ENCODE results near the gene PARVA.

Gene PARVA

GRCh38 chr11:12474871-12475270 is 97.5 kb downstream of the PARVA start:
- DNase-seq (ENCODE audit: insufficient read length, low spot score) (no peak), FAIRE-seq (no peak)
- no peak for TF ChIP-seq POLR2A (IDR thresholded peaks at IDR 0.05; ENCODE audit: low read depth, low read length)
- no peak for TF ChIP-seq SPI1 (IDR thresholded peaks at IDR 0.05; ENCODE audit: low read depth, low read length)
- TF ChIP-seq PAX5 (IDR thresholded peaks at IDR 0.05; ENCODE audit: insufficient read depth, low read length, severe bottlenecking) = no peak
- no peak for TF ChIP-seq TAF1 (IDR thresholded peaks at IDR 0.05; ENCODE audit: low read depth, low read length)
- TF ChIP-seq POLR2AphosphoS5 (IDR thresholded peaks at IDR 0.05; ENCODE audit: low read depth, low read length) = no peak
- no peak for TF ChIP-seq POU2F2 (IDR thresholded peaks at IDR 0.05; ENCODE audit: low read depth, low read length)

- FAIRE-seq (no peak), DNase-seq (ENCODE audit: insufficient read length, low spot score) (no peak)
- TF ChIP-seq TAF1 (IDR thresholded peaks at IDR 0.05; ENCODE audit: low read depth, low read length) = no peak
- no peak for TF ChIP-seq POU2F2 (IDR thresholded peaks at IDR 0.05; ENCODE audit: low read depth, low read length)
- TF ChIP-seq SPI1 (IDR thresholded peaks at IDR 0.05; ENCODE audit: low read depth, low read length) = no peak
- TF ChIP-seq PAX5 (IDR thresholded peaks at IDR 0.05; ENCODE audit: insufficient read depth, low read length, severe bottlenecking) = no peak
- no peak for TF ChIP-seq POLR2A (IDR thresholded peaks at IDR 0.05; ENCODE audit: low read depth, low read length)
- TF ChIP-seq POLR2AphosphoS5 (IDR thresholded peaks at IDR 0.05; ENCODE audit: low read depth, low read length) = no peak
Measured at GRCh38 chr11:12478743-12479142, 101.4 kb downstream of the PARVA start.

GRCh38 chr11:12480401-12480800 is 103.0 kb downstream of the PARVA start:
- no peak for TF ChIP-seq POLR2A (IDR thresholded peaks at IDR 0.05; ENCODE audit: low read depth, low read length)
- no peak for TF ChIP-seq SPI1 (IDR thresholded peaks at IDR 0.05; ENCODE audit: low read depth, low read length)
- no peak for TF ChIP-seq POLR2AphosphoS5 (IDR thresholded peaks at IDR 0.05; ENCODE audit: low read depth, low read length)
- DNase-seq (ENCODE audit: insufficient read length, low spot score) (no peak), FAIRE-seq (no peak)

- no peak for DNase-seq (ENCODE audit: insufficient read length, low spot score)
- no peak for TF ChIP-seq POLR2AphosphoS5 (IDR thresholded peaks at IDR 0.05; ENCODE audit: low read depth, low read length)
- TF ChIP-seq POLR2A (IDR thresholded peaks at IDR 0.05; ENCODE audit: low read depth, low read length) = no peak
- no peak for TF ChIP-seq POU2F2 (IDR thresholded peaks at IDR 0.05; ENCODE audit: low read depth, low read length)
- TF ChIP-seq PAX5 (IDR thresholded peaks at IDR 0.05; ENCODE audit: insufficient read depth, low read length, severe bottlenecking) = no peak
- TF ChIP-seq SPI1 (IDR thresholded peaks at IDR 0.05; ENCODE audit: low read depth, low read length) = no peak
- TF ChIP-seq TAF1 (IDR thresholded peaks at IDR 0.05; ENCODE audit: low read depth, low read length) = no peak
- no peak for FAIRE-seq
Measured at GRCh38 chr11:12482839-12483238, 105.5 kb downstream of the PARVA start.

GRCh38 chr11:12483604-12484003 is 106.2 kb downstream of the PARVA start:
- TF ChIP-seq POU2F2 (IDR thresholded peaks at IDR 0.05; ENCODE audit: low read depth, low read length) = no peak
- no peak for TF ChIP-seq POLR2AphosphoS5 (IDR thresholded peaks at IDR 0.05; ENCODE audit: low read depth, low read length)
- TF ChIP-seq TAF1 (IDR thresholded peaks at IDR 0.05; ENCODE audit: low read depth, low read length) = no peak
- TF ChIP-seq POLR2A (IDR thresholded peaks at IDR 0.05; ENCODE audit: low read depth, low read length) = no peak
- TF ChIP-seq SPI1 (IDR thresholded peaks at IDR 0.05; ENCODE audit: low read depth, low read length) = no peak
- no peak for TF ChIP-seq PAX5 (IDR thresholded peaks at IDR 0.05; ENCODE audit: insufficient read depth, low read length, severe bottlenecking)
- DNase-seq (ENCODE audit: insufficient read length, low spot score) = no peak
- FAIRE-seq = no peak

GRCh38 chr11:12485328-12485727 is 108.0 kb downstream of the PARVA start:
- no peak for DNase-seq (ENCODE audit: insufficient read length, low spot score)
- FAIRE-seq = no peak
- TF ChIP-seq SPI1 (IDR thresholded peaks at IDR 0.05; ENCODE audit: low read depth, low read length) (no peak), POU2F2 (IDR thresholded peaks at IDR 0.05; ENCODE audit: low read depth, low read length) (no peak), POLR2A (IDR thresholded peaks at IDR 0.05; ENCODE audit: low read depth, low read length) (no peak), PAX5 (IDR thresholded peaks at IDR 0.05; ENCODE audit: insufficient read depth, low read length, severe bottlenecking) (no peak), POLR2AphosphoS5 (IDR thresholded peaks at IDR 0.05; ENCODE audit: low read depth, low read length) (no peak), TAF1 (IDR thresholded peaks at IDR 0.05; ENCODE audit: low read depth, low read length) (no peak)

- no peak for FAIRE-seq
- no peak for TF ChIP-seq POLR2A (IDR thresholded peaks at IDR 0.05; ENCODE audit: low read depth, low read length)
- TF ChIP-seq PAX5 (IDR thresholded peaks at IDR 0.05; ENCODE audit: insufficient read depth, low read length, severe bottlenecking) = no peak
- DNase-seq (ENCODE audit: insufficient read length, low spot score) = no peak
Measured at GRCh38 chr11:12489246-12489772, 111.9 kb downstream of the PARVA start.

DNA sequence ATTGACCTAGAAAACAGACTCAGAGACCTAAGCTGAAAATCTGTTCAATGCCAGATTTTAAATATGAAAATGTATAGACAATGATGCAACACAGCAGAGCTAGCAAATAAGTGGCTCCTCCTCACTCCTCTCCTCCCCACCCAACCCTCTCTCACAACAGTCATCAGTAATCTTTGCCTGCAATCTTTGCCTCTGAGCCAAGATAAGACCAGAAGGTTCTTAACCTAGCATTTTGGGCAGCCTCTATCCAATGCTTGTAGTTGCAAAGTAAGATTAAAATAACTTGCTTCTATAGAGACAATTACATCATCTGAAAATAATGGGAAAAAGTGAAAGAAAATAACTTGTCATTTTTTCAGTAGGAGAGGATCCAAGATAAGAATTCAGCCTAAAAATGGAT is 117.3 kb downstream of the PARVA start:
- TF ChIP-seq POU2F2 (IDR thresholded peaks at IDR 0.05; ENCODE audit: low read depth, low read length) = no peak
- TF ChIP-seq POLR2A (IDR thresholded peaks at IDR 0.05; ENCODE audit: low read depth, low read length) = no peak
- no peak for TF ChIP-seq POLR2AphosphoS5 (IDR thresholded peaks at IDR 0.05; ENCODE audit: low read depth, low read length)
- no peak for TF ChIP-seq SPI1 (IDR thresholded peaks at IDR 0.05; ENCODE audit: low read depth, low read length)
- TF ChIP-seq TAF1 (IDR thresholded peaks at IDR 0.05; ENCODE audit: low read depth, low read length) = no peak
- no peak for TF ChIP-seq PAX5 (IDR thresholded peaks at IDR 0.05; ENCODE audit: insufficient read depth, low read length, severe bottlenecking)
- no peak for DNase-seq (ENCODE audit: insufficient read length, low spot score)
- no peak for FAIRE-seq

- DNase-seq (ENCODE audit: insufficient read length, low spot score) = no peak
- FAIRE-seq = no peak
- TF ChIP-seq POLR2AphosphoS5 (IDR thresholded peaks at IDR 0.05; ENCODE audit: low read depth, low read length) (no peak), POLR2A (IDR thresholded peaks at IDR 0.05; ENCODE audit: low read depth, low read length) (no peak), PAX5 (IDR thresholded peaks at IDR 0.05; ENCODE audit: insufficient read depth, low read length, severe bottlenecking) (no peak), POU2F2 (IDR thresholded peaks at IDR 0.05; ENCODE audit: low read depth, low read length) (no peak), TAF1 (IDR thresholded peaks at IDR 0.05; ENCODE audit: low read depth, low read length) (no peak)
Measured at GRCh38 chr11:12496181-12497025, 119.0 kb downstream of the PARVA start.

DNA sequence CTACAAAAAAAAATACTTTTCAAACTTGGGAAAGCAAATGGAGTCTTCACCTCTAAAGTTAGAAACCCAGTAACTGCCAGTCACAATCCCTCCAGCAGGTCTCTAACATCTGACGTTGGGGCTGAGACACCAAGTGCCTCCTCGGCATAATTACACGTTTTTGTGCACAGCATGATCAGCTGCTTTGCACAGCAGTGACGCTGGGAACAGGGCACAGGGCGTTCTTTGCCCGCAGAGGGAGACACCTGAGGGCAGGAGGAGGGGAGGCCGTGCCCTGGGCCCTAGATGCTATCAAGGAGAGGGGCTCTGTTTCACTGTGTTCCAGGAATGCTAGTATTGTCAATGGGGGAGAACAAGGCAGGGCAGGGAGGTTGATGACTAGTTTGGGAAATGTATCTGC is 120.1 kb downstream of the PARVA start:
- no peak for DNase-seq (ENCODE audit: insufficient read length, low spot score)
- FAIRE-seq = no peak

More for the DNA sequence above, 120.1 kb downstream of the PARVA start:
- no peak for TF ChIP-seq SPI1 (IDR thresholded peaks at IDR 0.05; ENCODE audit: low read depth, low read length)
- no peak for TF ChIP-seq POLR2AphosphoS5 (IDR thresholded peaks at IDR 0.05; ENCODE audit: low read depth, low read length)
- TF ChIP-seq POU2F2 (IDR thresholded peaks at IDR 0.05; ENCODE audit: low read depth, low read length) = no peak

Measured in GM12891 (cell line).